Measurements from ENCODE around the gene SLCO2B1. TPM values are rescaled to one million over a fixed set of nuclear protein-coding genes. Genes with fewer than 3 reads are reported as not detected.

Gene SLCO2B1
- total RNA-seq, 4 donors from 2014 or later = 6.1 to 9.7 (median 7.1) TPM

GRCh38 chr11:75238595-75239440, 87.9 kb downstream of the SLCO2B1 start:
- Histone ChIP-seq H3K27ac (no peak overlapping the region), H3K27me3 (peaks cover 50% of the 10 kb centered on the region), H3K4me1 (peaks cover 23% of the 10 kb centered on the region), H3K9me3 (no peaks in the 10 kb centered on the region), H3K4me3 (no peak overlapping the region), H3K36me3 (no peaks in the 10 kb centered on the region)
- TF ChIP-seq POLR2A (IDR thresholded peaks at IDR 0.05) (no peak), EP300 (IDR thresholded peaks at IDR 0.05) (no peak), CTCF (IDR thresholded peaks at IDR 0.05) (no peak), POLR2AphosphoS5 (IDR thresholded peaks at IDR 0.05) (no peak)
- peak in 1 of 2 donors; percentile 53 for DNase-seq (ENCODE audit: low spot score in 2 of 2)
- WGBS = 84% methylated on average over 7 of the region's 9 CpGs

GRCh38 chr11:75239531-75240290, 88.8 kb downstream of the SLCO2B1 start:
- peaks cover 50% of the 10 kb centered on the region for H3K27me3 ChIP-seq
- H3K9me3 ChIP-seq = no peaks in the 10 kb centered on the region
- H3K27ac ChIP-seq = no peak overlapping the region
- H3K36me3 ChIP-seq = no peaks in the 10 kb centered on the region
- DNase-seq (ENCODE audit: low spot score in 2 of 2) = peak in 1 of 2 donors; percentile 56
- 71% methylated on average over 10 of the region's 10 CpGs for WGBS
- TF ChIP-seq EP300 (IDR thresholded peaks at IDR 0.05) (no peak), CTCF (IDR thresholded peaks at IDR 0.05) (no peak), POLR2AphosphoS5 (IDR thresholded peaks at IDR 0.05) (no peak), POLR2A (IDR thresholded peaks at IDR 0.05) (no peak)
- H3K4me1 ChIP-seq = peaks cover 23% of the 10 kb centered on the region
- H3K4me3 ChIP-seq = no peak overlapping the region

- TF ChIP-seq POLR2AphosphoS5 (IDR thresholded peaks at IDR 0.05) (no peak), CTCF (IDR thresholded peaks at IDR 0.05) (no peak), EP300 (IDR thresholded peaks at IDR 0.05) (no peak), POLR2A (IDR thresholded peaks at IDR 0.05) (no peak)
- no peaks in the 10 kb centered on the region for H3K36me3 ChIP-seq
- H3K9me3 ChIP-seq = no peaks in the 10 kb centered on the region
- H3K27me3 ChIP-seq = peaks cover 50% of the 10 kb centered on the region
- 9% methylated on average over 18 of the region's 58 CpGs for WGBS
- DNase-seq (ENCODE audit: low spot score in 2 of 2) = peak in 1 of 2 donors; percentile 74
- peaks cover 23% of the 10 kb centered on the region for H3K4me1 ChIP-seq
- H3K27ac ChIP-seq = no peak within 1 kb of the TSS
- H3K4me3 ChIP-seq = peak within 1 kb of the TSS; percentile 56
These were observed 89.6 kb downstream of the SLCO2B1 start, which contains the start of gene TPBGL for GRCh38 chr11:75240311-75241035. Gene TPBGL (plus strand): TSS chr11:75240774. CDS start chr11:75241050, 276 bp downstream.

GRCh38 chr11:75241036-75241905, 90.4 kb downstream of the SLCO2B1 start:
- H3K4me3 ChIP-seq = peak overlapping the region; percentile 56
- H3K27me3 ChIP-seq = peaks cover 50% of the 10 kb centered on the region
- H3K4me1 ChIP-seq = peaks cover 23% of the 10 kb centered on the region
- H3K9me3 ChIP-seq = no peaks in the 10 kb centered on the region
- 0% methylated on average over 8 of the region's 140 CpGs for WGBS
- TF ChIP-seq EP300 (IDR thresholded peaks at IDR 0.05) = no peak
- TF ChIP-seq CTCF (IDR thresholded peaks at IDR 0.05) = peak; percentile 89 to 95
- TF ChIP-seq POLR2A (IDR thresholded peaks at IDR 0.05) = no peak
- TF ChIP-seq POLR2AphosphoS5 (IDR thresholded peaks at IDR 0.05) = no peak
- no peaks in the 10 kb centered on the region for H3K36me3 ChIP-seq
- DNase-seq (ENCODE audit: low spot score in 2 of 2) = peak; percentile 81 to 83
- no peak overlapping the region for H3K27ac ChIP-seq

Data from suprapubic skin (tissue), 4 donors.